Pulmonary artery endothelial cell (primary cell): ENCODE data around the gene TIMM23. TPM values are rescaled to one million over a fixed set of nuclear protein-coding genes. Genes with fewer than 3 reads are reported as not detected.
"Not testable (repeated sequence)": the region's sequence is repeated elsewhere in the genome, so short reads cannot be mapped to it uniquely, and the experiment has no call there.

Experiments
- DNase-seq: peaks from one replicate; pipeline ENCODE4 v3.0.0-alpha.2; 2011; ENCODE audit warnings: low read depth, low spot score
- total RNA-seq: library from RNA; depleted of rRNA; stranded (reverse); fragments of >200 nt; gene quantifications from 2 replicates; pipeline ENCODE4 v1.2.3, GENCODE V29; 2014

The TIMM23 gene, protein sequence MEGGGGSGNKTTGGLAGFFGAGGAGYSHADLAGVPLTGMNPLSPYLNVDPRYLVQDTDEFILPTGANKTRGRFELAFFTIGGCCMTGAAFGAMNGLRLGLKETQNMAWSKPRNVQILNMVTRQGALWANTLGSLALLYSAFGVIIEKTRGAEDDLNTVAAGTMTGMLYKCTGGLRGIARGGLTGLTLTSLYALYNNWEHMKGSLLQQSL
- total RNA-seq: 99.5 and 103 TPM in 2 replicates

GRCh38 chr10:45972106-45972812, at the start of gene TIMM23:
Gene TIMM23, plus strand, starts transcription at chr10:45972489. Its CDS starts 136 bp downstream, at chr10:45972625.
- peak; percentile 58 for DNase-seq

DNA sequence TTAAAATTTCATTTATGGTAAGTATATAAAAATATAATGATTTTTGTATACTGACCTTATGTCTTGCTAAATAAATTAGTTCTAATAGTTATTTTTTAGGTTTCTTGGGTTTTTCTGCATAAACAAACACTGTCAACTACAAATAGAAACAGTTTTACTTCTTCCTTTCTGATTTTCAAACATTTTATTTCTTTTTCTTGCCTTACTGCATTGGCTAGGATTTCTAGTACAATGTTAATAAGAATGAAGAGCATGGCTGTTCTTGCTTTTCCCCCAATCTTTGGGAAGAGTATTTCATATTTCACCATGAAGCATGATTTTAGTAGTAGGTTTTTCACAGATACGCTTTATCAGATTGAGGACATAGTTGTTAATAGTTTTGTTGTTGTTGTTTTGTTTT, 45.5 kb upstream of the TIMM23 start:
- not testable (repeated sequence) for DNase-seq

- not testable (repeated sequence) for DNase-seq
Measured at GRCh38 chr10:45931305-45931704, 41.0 kb upstream of the TIMM23 start.

DNA sequence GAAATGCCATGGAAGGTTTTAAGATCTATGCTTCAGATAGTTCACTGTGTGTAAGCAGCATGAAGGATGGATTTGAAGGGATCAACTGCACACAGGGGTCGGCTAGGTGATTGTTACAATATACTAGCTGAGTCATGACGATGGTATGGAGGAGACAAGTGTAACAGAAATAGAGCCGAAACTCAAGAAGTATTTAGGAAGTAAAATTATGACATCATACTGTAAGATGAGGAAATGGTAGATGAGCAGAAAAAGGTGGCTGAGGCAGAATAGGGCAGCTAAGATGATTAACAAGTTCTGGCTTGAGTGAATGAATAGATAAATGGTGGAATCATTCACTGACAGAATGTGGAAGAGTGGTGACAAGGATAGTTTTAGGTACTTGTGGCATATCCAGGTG, 37.5 kb upstream of the TIMM23 start:
- DNase-seq: not testable (repeated sequence)

GRCh38 chr10:45939176-45939697, 33.1 kb upstream of the TIMM23 start:
- DNase-seq: not testable (repeated sequence)

- DNase-seq: not testable (repeated sequence)
Measured at GRCh38 chr10:45941196-45941595, 31.1 kb upstream of the TIMM23 start.

DNA sequence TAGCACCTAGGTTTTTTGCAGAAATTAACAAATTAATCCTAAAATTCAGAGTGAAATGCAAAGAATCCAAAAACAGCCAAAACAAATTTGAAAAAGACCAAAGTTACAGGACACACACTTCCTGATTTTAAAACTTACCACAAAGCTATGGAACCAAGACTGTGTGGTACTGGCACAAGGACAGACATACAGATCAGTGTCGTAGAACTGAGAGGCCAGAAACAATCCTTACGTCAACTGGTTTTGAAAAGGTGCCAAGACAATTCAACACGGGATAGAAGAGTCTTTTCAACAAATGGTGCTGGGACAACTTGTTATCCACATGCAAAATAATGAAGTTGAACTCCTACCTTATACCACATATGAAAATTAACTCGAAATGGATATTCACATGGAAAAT, 26.8 kb upstream of the TIMM23 start:
- DNase-seq: not testable (repeated sequence)

DNA sequence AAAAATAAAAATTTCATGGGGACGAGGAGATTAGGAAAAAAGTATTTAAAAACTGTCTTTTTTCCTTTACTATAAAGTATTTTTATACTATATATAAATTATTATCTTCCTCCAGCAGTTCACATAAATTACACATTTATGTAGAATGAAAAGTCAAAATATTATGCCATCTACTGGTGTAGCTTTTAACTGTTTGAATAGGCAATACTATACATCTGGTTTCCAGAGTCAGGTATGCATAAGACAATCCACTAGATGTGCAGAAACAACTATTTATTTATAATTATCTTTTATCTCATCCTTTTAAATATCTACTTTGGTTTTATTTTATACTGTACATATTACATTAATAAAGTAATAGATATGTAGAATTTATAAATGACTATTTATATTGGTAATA, 24.9 kb upstream of the TIMM23 start:
- DNase-seq: not testable (repeated sequence)

GRCh38 chr10:45948801-45949200, 23.5 kb upstream of the TIMM23 start:
- not testable (repeated sequence) for DNase-seq

DNA sequence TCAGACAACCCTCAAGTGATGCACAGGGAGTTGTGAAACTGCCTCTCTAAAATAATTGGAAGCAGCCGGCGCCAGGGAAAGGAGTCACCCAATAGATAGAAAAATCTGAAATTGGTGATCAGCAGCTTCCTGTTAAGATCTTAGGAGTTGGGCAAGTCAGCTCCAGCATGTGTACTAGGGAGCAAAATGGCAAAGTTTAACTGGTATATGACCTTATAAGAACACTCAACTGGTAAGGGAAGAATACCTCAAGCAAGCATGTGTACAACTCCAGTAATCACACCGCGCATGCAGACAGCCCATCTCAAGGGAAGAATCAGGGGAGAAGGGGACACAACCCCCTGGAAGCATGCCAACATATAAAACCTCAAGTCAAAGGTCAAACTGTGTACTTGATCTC, 17.9 kb upstream of the TIMM23 start:
- DNase-seq: not testable (repeated sequence)

GRCh38 chr10:45956634-45957033, 15.7 kb upstream of the TIMM23 start:
- DNase-seq: not testable (repeated sequence)

- DNase-seq: not testable (repeated sequence)
Measured at GRCh38 chr10:45957928-45958327, 14.4 kb upstream of the TIMM23 start.

- not testable (repeated sequence) for DNase-seq
Measured at GRCh38 chr10:45962686-45963452, 9.4 kb upstream of the TIMM23 start.

DNA sequence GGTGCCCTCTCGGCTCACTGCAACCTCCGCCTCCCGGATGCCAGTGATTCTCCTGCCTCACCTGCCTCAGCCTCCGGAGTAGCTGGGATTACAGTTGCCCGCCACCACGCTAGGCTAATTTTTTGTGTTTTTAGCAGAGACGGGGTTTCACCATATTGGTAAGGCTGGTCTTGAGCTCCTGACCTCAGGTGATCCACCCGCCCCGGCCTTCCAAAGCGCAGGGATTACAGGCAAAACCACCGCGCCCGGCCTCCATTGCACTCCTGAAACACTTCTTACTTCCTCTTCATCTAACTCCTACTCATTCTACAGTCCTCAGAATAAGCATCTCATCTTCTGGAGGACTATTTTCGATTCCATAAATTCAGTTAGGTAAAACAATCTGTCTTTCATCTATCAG, 1.3 kb upstream of the TIMM23 start:
- not testable (repeated sequence) for DNase-seq

- not testable (repeated sequence) for DNase-seq
Measured at GRCh38 chr10:45971742-45972105, 565 bp upstream of the TIMM23 start.

DNA sequence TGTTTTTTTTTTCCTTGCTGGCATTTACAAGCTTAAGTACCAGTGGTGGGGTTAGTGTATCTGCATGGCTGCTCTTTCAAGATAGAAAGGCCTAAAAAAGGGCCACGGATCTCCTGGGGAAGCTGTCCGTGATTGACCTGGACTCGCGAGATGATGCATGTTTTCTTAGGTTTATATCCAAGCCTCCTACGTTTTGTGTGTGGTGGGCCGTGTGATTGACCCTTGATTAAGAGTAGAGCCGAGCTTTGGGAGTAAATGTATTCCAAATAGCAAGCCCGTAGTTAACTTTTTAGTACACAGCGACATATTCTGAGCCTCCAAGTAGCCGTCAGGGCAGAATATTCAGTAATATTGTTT, 502 bp downstream of the TIMM23 start:
- DNase-seq: not testable (repeated sequence)

GRCh38 chr10:45974041-45974440, 1.8 kb downstream of the TIMM23 start:
- not testable (repeated sequence) for DNase-seq

DNA sequence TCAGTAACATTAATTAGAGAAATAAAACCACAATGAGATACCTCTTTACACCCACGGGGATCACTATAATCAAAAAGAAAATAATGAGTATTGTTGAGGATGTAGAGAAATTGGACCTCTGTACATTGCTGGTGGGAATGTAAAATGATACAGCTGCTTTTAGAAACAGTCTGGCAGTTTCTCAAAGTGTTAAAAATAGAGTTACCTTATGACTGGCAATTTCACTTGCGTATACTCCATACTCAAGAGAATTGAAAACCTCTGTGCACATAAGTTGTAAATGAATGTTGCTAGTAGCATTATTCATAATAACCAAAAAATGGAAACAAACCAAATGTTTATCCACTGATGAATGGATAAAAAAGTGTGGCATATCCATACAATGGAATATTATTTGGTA, 6.3 kb downstream of the TIMM23 start:
- not testable (repeated sequence) for DNase-seq

- not testable (repeated sequence) for DNase-seq
Measured at GRCh38 chr10:45981367-45981766, 9.1 kb downstream of the TIMM23 start.

DNA sequence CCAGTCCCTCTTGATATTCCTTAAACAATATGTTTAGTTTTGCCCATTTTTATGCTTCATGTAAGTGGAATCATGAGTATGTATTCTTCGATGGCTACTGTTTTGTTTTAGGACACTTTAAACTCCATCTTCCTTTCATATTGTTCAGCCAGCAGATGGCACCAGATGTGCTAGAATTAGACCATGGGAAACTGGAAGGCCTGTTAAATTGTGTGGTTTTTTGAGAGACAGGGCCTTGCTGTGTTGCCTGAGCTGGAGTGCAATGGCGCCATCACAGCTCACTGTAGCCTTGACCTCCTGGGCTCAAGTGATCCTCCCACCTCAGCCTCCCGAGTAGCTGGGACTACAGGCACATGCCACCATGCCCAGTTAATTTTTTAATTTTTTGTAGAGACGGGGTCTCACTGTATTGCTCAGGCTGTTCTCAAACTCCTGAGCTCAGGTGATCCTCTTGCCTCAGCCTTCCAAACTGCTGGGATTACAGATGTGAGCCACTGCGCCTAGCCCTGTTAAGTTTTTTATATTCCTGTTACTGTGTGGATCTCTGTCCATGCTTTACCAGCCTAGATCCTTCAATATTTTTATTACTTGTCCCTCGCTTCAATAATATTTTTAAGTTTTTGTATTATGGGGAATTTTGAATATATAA, 11.4 kb downstream of the TIMM23 start:
- DNase-seq: not testable (repeated sequence)

- DNase-seq: not testable (repeated sequence)
Measured at GRCh38 chr10:45984473-45984872, 12.2 kb downstream of the TIMM23 start.
